Mesothelial cell of epicardium (in vitro differentiated cells): ENCODE data around the gene CDH4. TPM values are rescaled to one million over a fixed set of nuclear protein-coding genes. Genes with fewer than 3 reads are reported as not detected.
"Not testable (repeated sequence)": the region's sequence is repeated elsewhere in the genome, so short reads cannot be mapped to it uniquely, and the experiment has no call there.

Experiments
- DNase-seq, 2 experiments: peaks; one replicate each; pipeline ENCODE4 v3.0.0; 2021; ENCODE audit warnings: low spot score in 2 of 2; ENCODE audit not compliant: unreplicated experiment in 2 of 2
- H3K27ac Mint-ChIP-seq: 2 replicates; pipeline ENCODE4 v1.8.0; 2021; ENCODE audit warnings: mixed read lengths
- H3K27me3 Mint-ChIP-seq: 2 replicates; pipeline ENCODE4 v1.8.0; 2021; ENCODE audit warnings: low read depth, mixed read lengths
- H3K36me3 Mint-ChIP-seq: 2 replicates; pipeline ENCODE4 v1.8.0; 2021; ENCODE audit warnings: mixed read lengths
- H3K4me1 Mint-ChIP-seq: 2 replicates; pipeline ENCODE4 v1.8.0; 2021; ENCODE audit warnings: mixed read lengths
- H3K4me3 Mint-ChIP-seq: 2 replicates; pipeline ENCODE4 v1.8.0; 2021; ENCODE audit warnings: mild to moderate bottlenecking, moderate library complexity, mixed read lengths
- H3K9me3 Mint-ChIP-seq: 2 replicates; pipeline ENCODE4 v1.8.0; 2021; ENCODE audit warnings: mixed read lengths
- total RNA-seq: library from RNA; stranded (reverse); gene quantifications from 3 replicates; pipeline ENCODE4 v1.2.1, GENCODE V29; 2021
- TF ChIP-seq, protein P1 (sequence below): fragments of 200-600 bp; sonication (generic); IDR thresholded peaks from one replicate; pipeline ENCODE4 v1.5.0; 2021; ENCODE audit warnings: antibody characterized with exemption; ENCODE audit not compliant: unreplicated experiment

CDH4 gene
- total RNA-seq, 1 donor from 2014 or later: 1.1 TPM

DNA sequence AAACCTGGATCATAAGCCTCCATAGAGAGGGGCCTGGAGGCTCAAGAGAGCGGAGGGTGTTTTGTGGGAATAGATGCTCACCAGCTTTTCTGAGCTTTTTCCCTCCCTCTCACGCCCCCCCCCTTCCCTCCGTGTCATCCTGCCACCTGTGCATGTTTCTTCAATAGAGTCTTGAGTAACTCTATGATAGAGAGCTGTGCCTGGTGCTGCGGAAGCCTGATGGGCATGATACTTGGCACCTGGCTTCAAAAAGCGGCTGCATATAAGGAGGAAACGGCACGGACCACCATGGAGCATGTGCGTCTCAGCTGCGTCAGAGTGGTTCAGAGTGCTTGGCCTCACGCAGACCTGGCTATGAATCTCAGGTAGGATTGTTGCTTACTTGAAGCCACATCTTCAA is 198.9 kb downstream of the CDH4 start:
- H3K4me1 Mint-ChIP-seq: no peaks in the 10 kb centered on the region
- no peak for DNase-seq

DNA sequence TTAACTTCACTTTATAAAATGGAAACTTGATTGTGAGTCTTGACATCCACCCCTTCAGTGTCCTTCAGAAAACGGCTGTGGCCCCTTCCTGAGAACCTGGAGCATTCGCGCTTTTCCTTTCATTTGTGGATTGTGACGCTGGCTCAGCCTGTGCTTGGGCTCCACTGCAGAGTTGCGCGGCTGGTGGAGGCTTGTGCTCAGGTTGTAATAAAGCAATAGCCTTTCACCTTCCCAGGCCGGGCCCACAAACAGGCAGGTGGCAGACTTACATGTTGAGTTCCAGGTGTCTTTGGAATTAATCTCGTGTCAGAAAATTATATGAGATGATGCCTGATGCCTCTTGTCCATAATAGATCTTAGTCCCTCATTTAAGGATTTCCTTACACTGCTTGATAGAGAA is 199.9 kb downstream of the CDH4 start:
- no peaks in the 10 kb centered on the region for H3K9me3 Mint-ChIP-seq
- DNase-seq: no peak
- no peaks in the 10 kb centered on the region for H3K4me1 Mint-ChIP-seq
- no peak overlapping the region for H3K4me3 Mint-ChIP-seq
- H3K27ac Mint-ChIP-seq: no peak overlapping the region
- no peaks in the 10 kb centered on the region for H3K36me3 Mint-ChIP-seq
- TF ChIP-seq, protein P1, sequence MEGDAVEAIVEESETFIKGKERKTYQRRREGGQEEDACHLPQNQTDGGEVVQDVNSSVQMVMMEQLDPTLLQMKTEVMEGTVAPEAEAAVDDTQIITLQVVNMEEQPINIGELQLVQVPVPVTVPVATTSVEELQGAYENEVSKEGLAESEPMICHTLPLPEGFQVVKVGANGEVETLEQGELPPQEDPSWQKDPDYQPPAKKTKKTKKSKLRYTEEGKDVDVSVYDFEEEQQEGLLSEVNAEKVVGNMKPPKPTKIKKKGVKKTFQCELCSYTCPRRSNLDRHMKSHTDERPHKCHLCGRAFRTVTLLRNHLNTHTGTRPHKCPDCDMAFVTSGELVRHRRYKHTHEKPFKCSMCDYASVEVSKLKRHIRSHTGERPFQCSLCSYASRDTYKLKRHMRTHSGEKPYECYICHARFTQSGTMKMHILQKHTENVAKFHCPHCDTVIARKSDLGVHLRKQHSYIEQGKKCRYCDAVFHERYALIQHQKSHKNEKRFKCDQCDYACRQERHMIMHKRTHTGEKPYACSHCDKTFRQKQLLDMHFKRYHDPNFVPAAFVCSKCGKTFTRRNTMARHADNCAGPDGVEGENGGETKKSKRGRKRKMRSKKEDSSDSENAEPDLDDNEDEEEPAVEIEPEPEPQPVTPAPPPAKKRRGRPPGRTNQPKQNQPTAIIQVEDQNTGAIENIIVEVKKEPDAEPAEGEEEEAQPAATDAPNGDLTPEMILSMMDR: no peak
- H3K27me3 Mint-ChIP-seq: peaks cover 11% of the 10 kb centered on the region

More for the DNA sequence above, 198.9 kb downstream of the CDH4 start:
- H3K4me3 Mint-ChIP-seq: no peak overlapping the region
- TF ChIP-seq, protein P1: no peak
- peaks cover 6% of the 10 kb centered on the region for H3K27me3 Mint-ChIP-seq
- H3K27ac Mint-ChIP-seq: no peak overlapping the region
- no peaks in the 10 kb centered on the region for H3K9me3 Mint-ChIP-seq
- H3K36me3 Mint-ChIP-seq: no peaks in the 10 kb centered on the region

DNA sequence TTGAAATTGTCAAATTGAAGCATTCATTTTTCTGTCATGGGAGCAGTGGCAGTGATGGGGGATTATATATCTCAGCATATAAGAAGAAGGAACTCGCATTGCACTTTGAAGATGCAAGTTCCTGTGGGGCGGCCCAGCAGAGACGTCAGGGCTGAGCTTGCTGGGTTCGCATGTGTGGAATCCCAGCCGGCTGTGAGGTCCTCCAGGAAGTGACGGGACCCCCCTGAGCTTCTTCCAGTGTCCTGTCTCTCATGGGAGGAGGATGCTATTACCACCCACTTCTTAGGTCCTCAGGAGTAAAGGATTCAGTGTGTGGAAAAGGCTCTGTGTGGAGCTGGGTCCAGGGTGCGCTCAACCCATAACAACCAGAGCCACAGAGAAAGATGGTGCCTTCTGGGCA is 201.2 kb downstream of the CDH4 start:
- H3K4me1 Mint-ChIP-seq: no peaks in the 10 kb centered on the region
- TF ChIP-seq, protein P1: no peak
- DNase-seq: no peak

DNA sequence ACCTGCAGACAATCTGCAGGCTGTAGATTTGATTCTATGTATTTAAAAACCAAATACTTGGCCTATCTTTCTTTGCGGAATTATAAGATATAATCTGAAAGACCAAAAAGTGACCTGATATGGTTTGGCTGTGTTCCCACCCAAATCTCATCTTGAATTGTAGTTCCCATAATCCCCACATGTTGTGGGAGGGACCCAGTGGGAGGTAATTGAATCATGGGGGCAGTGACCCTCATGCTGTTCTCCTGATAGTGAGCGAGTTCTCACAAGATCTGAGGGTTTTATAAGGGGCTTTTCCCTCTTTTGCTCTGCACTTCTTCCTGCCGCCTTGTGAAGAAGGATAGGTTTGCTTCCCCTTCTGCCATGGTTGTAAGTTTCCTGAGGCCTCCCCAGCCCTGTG is 201.6 kb downstream of the CDH4 start:
- H3K27ac Mint-ChIP-seq: not testable (repeated sequence)

More for the DNA sequence above, 201.2 kb downstream of the CDH4 start:
- H3K36me3 Mint-ChIP-seq: no peaks in the 10 kb centered on the region
- H3K9me3 Mint-ChIP-seq: no peaks in the 10 kb centered on the region
- no peak overlapping the region for H3K4me3 Mint-ChIP-seq
- peaks cover 8% of the 10 kb centered on the region for H3K27me3 Mint-ChIP-seq
- no peak overlapping the region for H3K27ac Mint-ChIP-seq

DNA sequence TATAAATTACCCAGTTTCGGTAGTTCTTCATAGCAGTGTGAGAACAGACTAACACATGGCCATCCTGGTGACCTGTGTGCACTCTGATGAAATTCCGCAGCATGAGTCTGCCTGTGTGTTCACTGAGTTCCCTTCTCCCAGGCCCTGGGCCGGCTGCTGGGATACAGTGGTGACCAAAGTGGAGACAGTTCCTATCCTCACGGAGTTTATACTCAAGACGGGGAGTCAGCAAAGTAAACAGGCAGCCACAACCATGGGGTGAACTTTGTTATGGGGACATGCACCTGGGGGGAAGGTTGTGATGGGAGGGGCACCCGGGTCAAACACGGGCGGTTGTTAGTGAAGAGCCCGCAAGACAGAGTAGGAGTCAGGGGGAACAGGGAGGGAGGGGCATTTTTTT is 202.0 kb downstream of the CDH4 start:
- H3K27me3 Mint-ChIP-seq: peaks cover 8% of the 10 kb centered on the region
- H3K4me3 Mint-ChIP-seq: no peak overlapping the region
- no peaks in the 10 kb centered on the region for H3K4me1 Mint-ChIP-seq
- TF ChIP-seq, protein P1: no peak
- H3K36me3 Mint-ChIP-seq: no peaks in the 10 kb centered on the region
- no peak for DNase-seq
- no peaks in the 10 kb centered on the region for H3K9me3 Mint-ChIP-seq
- no peak overlapping the region for H3K27ac Mint-ChIP-seq

More for the DNA sequence above, 201.6 kb downstream of the CDH4 start:
- not testable (repeated sequence) for H3K4me3 Mint-ChIP-seq, H3K27me3 Mint-ChIP-seq, H3K9me3 Mint-ChIP-seq, DNase-seq, H3K36me3 Mint-ChIP-seq, H3K4me1 Mint-ChIP-seq

DNA sequence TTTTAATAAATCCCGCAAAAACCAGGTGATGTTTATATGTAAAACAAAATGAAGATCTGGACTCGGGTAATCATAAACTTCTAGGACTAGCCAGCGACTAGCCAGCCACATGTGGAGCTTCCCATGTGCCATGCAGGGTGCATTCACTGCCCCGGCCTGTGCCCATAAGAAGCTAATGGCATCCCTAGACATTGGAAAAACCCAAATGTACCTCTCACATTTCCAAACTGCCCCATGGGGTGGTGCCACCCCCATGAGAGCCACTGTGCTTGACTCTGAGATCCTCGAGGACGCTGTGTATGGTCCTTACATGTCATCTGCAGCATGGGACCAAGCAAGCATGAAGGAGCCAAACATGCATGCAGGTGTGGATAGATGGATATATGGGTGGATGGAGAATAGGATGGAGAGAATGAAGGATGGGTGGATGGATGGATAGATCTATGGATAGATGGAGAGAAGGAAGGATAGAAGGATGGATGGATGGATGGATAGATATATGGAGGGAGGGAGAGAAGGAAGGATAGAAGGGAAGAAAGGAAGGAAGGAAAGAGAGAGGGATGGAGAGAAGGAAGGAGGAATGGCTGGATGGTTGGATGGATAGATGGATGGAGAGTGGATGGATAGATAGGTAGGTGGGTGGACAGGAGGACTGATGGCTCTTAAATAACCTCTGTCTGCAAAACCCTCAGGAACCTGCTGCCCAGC is 203.6 kb downstream of the CDH4 start:
- H3K27ac Mint-ChIP-seq: no peak overlapping the region
- no peak for DNase-seq
- no peaks in the 10 kb centered on the region for H3K36me3 Mint-ChIP-seq
- TF ChIP-seq, protein P1: no peak
- no peaks in the 10 kb centered on the region for H3K4me1 Mint-ChIP-seq
- H3K9me3 Mint-ChIP-seq: no peaks in the 10 kb centered on the region
- no peak overlapping the region for H3K4me3 Mint-ChIP-seq
- H3K27me3 Mint-ChIP-seq: peaks cover 6% of the 10 kb centered on the region
